H9 (cell line): ENCODE data around the gene OLIG2. TPM values are rescaled to one million over a fixed set of nuclear protein-coding genes. Genes with fewer than 3 reads are reported as not detected.

Experiments
- DNase-seq: peaks from one replicate; pipeline ENCODE4 v3.0.0-alpha.2; 2017
- H2AFZ ChIP-seq: one replicate; pipeline ENCODE4 v1.6.1; 2013; ENCODE audit warnings: mild to moderate bottlenecking, low read length, control low read depth, moderate library complexity
- H2AK5ac ChIP-seq: 2 replicates; pipeline ENCODE4 v1.6.1; 2013; ENCODE audit warnings: low read length, control low read depth, mixed read lengths; ENCODE audit not compliant: insufficient read length
- H2BK120ac ChIP-seq: one replicate; pipeline ENCODE4 v1.6.1; 2013; ENCODE audit warnings: low read depth, mild to moderate bottlenecking, low read length, control low read depth, inconsistent platforms; ENCODE audit not compliant: poor library complexity, severe bottlenecking
- H2BK12ac ChIP-seq: 2 replicates; pipeline ENCODE4 v1.6.1; 2013; ENCODE audit warnings: low read length, control low read depth, mixed read lengths, low read depth; ENCODE audit not compliant: insufficient read length
- H2BK15ac ChIP-seq: 2 replicates; pipeline ENCODE4 v1.6.1; 2013; ENCODE audit warnings: low read depth, low read length, control low read depth
- H2BK20ac ChIP-seq: one replicate; pipeline ENCODE4 v1.6.1; 2013; ENCODE audit warnings: low read depth, mild to moderate bottlenecking, low read length, control low read depth, inconsistent platforms; ENCODE audit not compliant: poor library complexity, severe bottlenecking
- H2BK5ac ChIP-seq: 2 replicates; pipeline ENCODE4 v1.6.1; 2013; ENCODE audit warnings: low read length, control low read depth, mixed read lengths; ENCODE audit not compliant: insufficient read length
- H3K14ac ChIP-seq: 2 replicates; pipeline ENCODE4 v1.6.1; 2013; ENCODE audit warnings: low read length, control low read depth; ENCODE audit not compliant: insufficient read depth
- H3K18ac ChIP-seq: 2 replicates; pipeline ENCODE4 v1.6.1; 2013; ENCODE audit warnings: low read depth, mild to moderate bottlenecking, mixed read lengths, low read length, control low read depth; ENCODE audit not compliant: insufficient read length
- H3K23ac ChIP-seq: 2 replicates; pipeline ENCODE4 v1.6.1; 2013; ENCODE audit warnings: low read length, control low read depth, mixed read lengths, low read depth; ENCODE audit not compliant: insufficient read length
- H3K23me2 ChIP-seq: 2 replicates; pipeline ENCODE4 v1.6.1; 2013; ENCODE audit warnings: low read depth, mild to moderate bottlenecking, mixed read lengths, low read length, control low read depth; ENCODE audit not compliant: insufficient read length, poor library complexity, severe bottlenecking
- H3K27ac ChIP-seq: 2 replicates; pipeline ENCODE4 v1.5.1; 2013; ENCODE audit warnings: low read length, control low read depth, mixed read lengths, low read depth; ENCODE audit not compliant: insufficient read length
- H3K27me3 ChIP-seq: 2 replicates; pipeline ENCODE4 v1.6.1; 2013; ENCODE audit warnings: low read length, control low read depth, inconsistent platforms; ENCODE audit not compliant: insufficient read depth
- H3K4ac ChIP-seq: 2 replicates; pipeline ENCODE4 v1.6.1; 2013; ENCODE audit warnings: low read depth, mild to moderate bottlenecking, control low read depth, inconsistent platforms, low read length, moderate library complexity
- H3K4me1 ChIP-seq: 2 replicates; pipeline ENCODE4 v1.6.1; 2013; ENCODE audit warnings: low read length, control low read depth, inconsistent platforms; ENCODE audit not compliant: insufficient read depth
- H3K4me2 ChIP-seq: 2 replicates; pipeline ENCODE4 v1.6.1; 2013; ENCODE audit warnings: low read length, control low read depth, mixed read lengths; ENCODE audit not compliant: insufficient read length, insufficient read depth
- H3K56ac ChIP-seq: 2 replicates; pipeline ENCODE4 v1.6.1; 2013; ENCODE audit warnings: low read depth, mild to moderate bottlenecking, mixed read lengths, low read length, control low read depth; ENCODE audit not compliant: insufficient read length
- H3K79me1 ChIP-seq: 2 replicates; pipeline ENCODE4 v1.6.1; 2013; ENCODE audit warnings: low read depth, mild to moderate bottlenecking, moderate library complexity, low read length, control low read depth, inconsistent platforms; ENCODE audit not compliant: insufficient read depth, poor library complexity, severe bottlenecking
- H3K79me2 ChIP-seq: 2 replicates; pipeline ENCODE4 v1.6.1; 2013; ENCODE audit warnings: low read length, control low read depth, inconsistent platforms; ENCODE audit not compliant: insufficient read depth
- H3K9ac ChIP-seq: 2 replicates; pipeline ENCODE4 v1.6.1; 2013; ENCODE audit warnings: low read length, control low read depth, mixed read lengths; ENCODE audit not compliant: insufficient read length; ENCODE audit errors: extremely low read depth
- H3K9me3 ChIP-seq: one replicate; pipeline ENCODE4 v1.6.1; 2013; ENCODE audit warnings: low read depth, low read length, inconsistent platforms; ENCODE audit not compliant: control insufficient read depth
- H3T11ph ChIP-seq: one replicate; pipeline ENCODE4 v1.6.1; 2013; ENCODE audit warnings: mild to moderate bottlenecking, low read length, control low read depth, inconsistent platforms
- H4K20me1 ChIP-seq: one replicate; pipeline ENCODE4 v1.6.1; 2013; ENCODE audit not compliant: control insufficient read depth, insufficient read length, insufficient read depth
- H4K5ac ChIP-seq: 2 replicates; pipeline ENCODE4 v1.6.1; 2013; ENCODE audit warnings: low read depth, mild to moderate bottlenecking, mixed read lengths, low read length, control low read depth; ENCODE audit not compliant: insufficient read length
- H4K8ac ChIP-seq: replicated peaks from 2 replicates; pipeline ENCODE4 v1.6.1; 2013; ENCODE audit warnings: low read length, control low read depth, mixed read lengths, low read depth; ENCODE audit not compliant: insufficient read length
- H4K91ac ChIP-seq: 2 replicates; pipeline ENCODE4 v1.6.1; 2013; ENCODE audit warnings: low read depth, mild to moderate bottlenecking, moderate library complexity, mixed read lengths, low read length, control low read depth; ENCODE audit not compliant: insufficient read length
- H3K27ac Mint-ChIP-seq, 3 experiments: 2 replicates in 2 of 3; 3 replicates in 1 of 3; pipeline ENCODE4 v1.8.0; 2020 to 2021; ENCODE audit warnings: mixed read lengths in 3 of 3, mild to moderate bottlenecking in 1 of 3, moderate library complexity in 1 of 3
- H3K27me3 Mint-ChIP-seq: 2 replicates; pipeline ENCODE4 v1.8.0; 2021; ENCODE audit warnings: low read depth, mild to moderate bottlenecking, moderate library complexity, mixed read lengths
- H3K36me3 Mint-ChIP-seq, 3 experiments: 2 replicates in 2 of 3; 3 replicates in 1 of 3; pipeline ENCODE4 v1.8.0; 2020 to 2021; ENCODE audit warnings: low read depth in 3 of 3, mixed read lengths in 3 of 3; ENCODE audit not compliant: insufficient read depth in 1 of 3
- H3K4me1 Mint-ChIP-seq, 2 experiments: 2 replicates each; pipeline ENCODE4 v1.8.0; 2020; ENCODE audit warnings: mixed read lengths in 2 of 2
- H3K4me3 Mint-ChIP-seq, 2 experiments: 2 replicates in 1 of 2; 3 replicates in 1 of 2; pipeline ENCODE4 v1.8.0; 2020 to 2021; ENCODE audit warnings: mild to moderate bottlenecking in 2 of 2, mixed read lengths in 2 of 2, moderate library complexity in 1 of 2
- H3K9me3 Mint-ChIP-seq, 2 experiments: 2 replicates in 1 of 2; 3 replicates in 1 of 2; pipeline ENCODE4 v1.8.0; 2020; ENCODE audit warnings: mild to moderate bottlenecking in 2 of 2, mixed read lengths in 2 of 2, moderate library complexity in 1 of 2
- WGBS: extraction: QIAGEN DNeasy Blood & Tissue Kit; methylation state at CpG from one replicate; pipeline ENCODE4 v1.1.7; 2013; ENCODE audit warnings: missing lambda C conversion rate, low lambda C conversion rate, mixed read lengths; ENCODE audit not compliant: insufficient read length; ENCODE audit errors: extremely low coverage; 5-methylcytosine and 5-hydroxymethylcytosine counted together
- total RNA-seq: library from RNA; stranded (reverse); gene quantifications from 2 replicates; pipeline ENCODE4 v1.2.1, GENCODE V29; 2021
- TF ChIP-seq, protein P1 (sequence below): fragments of 200-600 bp; sonication (generic); conservative IDR thresholded peaks from 3 replicates; pipeline ENCODE4 v1.8.0; 2021; ENCODE audit warnings: antibody characterized with exemption, mild to moderate bottlenecking

OLIG2 gene
- total RNA-seq, 1 experiment from 2014 or later: 1.4 TPM

DNA sequence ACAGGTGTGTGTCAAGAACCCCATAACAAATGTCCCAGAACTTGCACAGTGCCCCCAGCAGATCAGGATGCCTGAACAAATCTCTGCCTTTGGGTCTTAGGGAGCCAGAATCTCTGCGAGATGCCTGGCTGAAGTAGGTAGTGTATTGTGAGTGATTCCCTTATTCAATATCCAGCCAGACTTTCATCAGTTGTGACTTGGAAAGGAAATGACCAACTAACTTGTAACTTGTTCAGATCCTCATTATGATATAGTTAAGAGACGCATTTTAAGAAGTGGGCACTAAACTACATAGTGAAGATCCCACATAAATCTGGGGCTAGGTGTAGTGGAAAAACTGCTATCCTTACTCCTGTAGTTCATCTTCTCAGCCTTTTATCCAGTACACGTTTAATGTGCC is 11.8 kb downstream of the OLIG2 start:
- Mint-ChIP-seq H3K9me3 (no peaks in the 10 kb centered on the region; a peak in 2 of 5 replicates), H3K36me3 (peaks cover 0 to 2% (median 0%) of the 10 kb centered on the region in 3 experiments; a peak in 2 of 7 replicates), H3K4me3 (no peak overlapping the region), H3K27me3 (peaks cover 64% of the 10 kb centered on the region), H3K4me1 (peaks cover 28 to 43% of the 10 kb centered on the region in 2 experiments), H3K27ac (no peak overlapping the region)
- Histone ChIP-seq H4K20me1 (no peaks in the 10 kb centered on the region), H2BK15ac (no peak overlapping the region), H3K56ac (no peak overlapping the region), H3K79me2 (no peaks in the 10 kb centered on the region), H3K14ac (no peak overlapping the region), H2BK5ac (no peak overlapping the region), H3K4me1 (peaks cover 12% of the 10 kb centered on the region; the same call in 1 of the 2 replicates), H2BK120ac (no peak overlapping the region), H2AFZ (no peak overlapping the region), H3K9ac (no peak overlapping the region), H3K18ac (no peak overlapping the region), H4K5ac (no peak overlapping the region), H2BK20ac (no peak overlapping the region), H3K23me2 (peaks cover 3% of the 10 kb centered on the region), H3K23ac (no peak overlapping the region), H3K27me3 (peaks cover 30% of the 10 kb centered on the region), H3K79me1 (no peaks in the 10 kb centered on the region), H2AK5ac (no peak overlapping the region), H3K27ac (no peak overlapping the region), H4K8ac (no peak overlapping the region), H3K4me2 (no peak overlapping the region), H3K9me3 (no peaks in the 10 kb centered on the region), H3T11ph (no peak overlapping the region), H3K4ac (no peak overlapping the region), H4K91ac (no peak overlapping the region), H2BK12ac (no peak overlapping the region)
- TF ChIP-seq, protein P1, sequence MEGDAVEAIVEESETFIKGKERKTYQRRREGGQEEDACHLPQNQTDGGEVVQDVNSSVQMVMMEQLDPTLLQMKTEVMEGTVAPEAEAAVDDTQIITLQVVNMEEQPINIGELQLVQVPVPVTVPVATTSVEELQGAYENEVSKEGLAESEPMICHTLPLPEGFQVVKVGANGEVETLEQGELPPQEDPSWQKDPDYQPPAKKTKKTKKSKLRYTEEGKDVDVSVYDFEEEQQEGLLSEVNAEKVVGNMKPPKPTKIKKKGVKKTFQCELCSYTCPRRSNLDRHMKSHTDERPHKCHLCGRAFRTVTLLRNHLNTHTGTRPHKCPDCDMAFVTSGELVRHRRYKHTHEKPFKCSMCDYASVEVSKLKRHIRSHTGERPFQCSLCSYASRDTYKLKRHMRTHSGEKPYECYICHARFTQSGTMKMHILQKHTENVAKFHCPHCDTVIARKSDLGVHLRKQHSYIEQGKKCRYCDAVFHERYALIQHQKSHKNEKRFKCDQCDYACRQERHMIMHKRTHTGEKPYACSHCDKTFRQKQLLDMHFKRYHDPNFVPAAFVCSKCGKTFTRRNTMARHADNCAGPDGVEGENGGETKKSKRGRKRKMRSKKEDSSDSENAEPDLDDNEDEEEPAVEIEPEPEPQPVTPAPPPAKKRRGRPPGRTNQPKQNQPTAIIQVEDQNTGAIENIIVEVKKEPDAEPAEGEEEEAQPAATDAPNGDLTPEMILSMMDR: no peak
- DNase-seq: no peak
- no CpG with 5 or more reads among the region's 3 CpGs for WGBS
